HG03342 (cell line): ENCODE measurements around the gene SLC1A4.
"Not testable (repeated sequence)": the region's sequence is repeated elsewhere in the genome, so short reads cannot be mapped to it uniquely, and the experiment has no call there.

Experiments
- ATAC-seq: cut with Tn5 transposase; IDR thresholded peaks from one replicate; pipeline ENCODE4 v1.9.1; 2021; ENCODE audit warnings: mild to moderate bottlenecking, moderate library complexity; ENCODE audit not compliant: unreplicated experiment

The SLC1A4 gene

DNA sequence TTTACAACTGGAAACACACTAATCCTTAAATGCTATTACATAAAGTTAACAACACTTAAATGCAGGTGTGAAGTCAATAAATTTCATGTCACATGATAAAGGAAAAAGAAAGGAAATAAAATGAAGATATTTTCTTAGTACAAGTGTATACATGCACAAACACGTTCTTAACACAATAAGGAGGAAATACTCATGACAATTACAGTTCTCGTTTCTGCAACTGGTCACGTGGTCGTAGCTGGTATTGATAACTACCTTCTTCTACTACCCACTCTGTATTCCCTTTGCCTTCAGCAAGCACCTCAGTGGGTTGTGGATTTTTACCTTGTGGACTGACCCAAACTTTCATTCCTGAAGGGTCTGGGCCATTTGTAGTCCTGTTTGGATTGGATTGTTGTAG, 26.1 kb upstream of the SLC1A4 start:
- ATAC-seq, result not testable (repeated sequence)

DNA sequence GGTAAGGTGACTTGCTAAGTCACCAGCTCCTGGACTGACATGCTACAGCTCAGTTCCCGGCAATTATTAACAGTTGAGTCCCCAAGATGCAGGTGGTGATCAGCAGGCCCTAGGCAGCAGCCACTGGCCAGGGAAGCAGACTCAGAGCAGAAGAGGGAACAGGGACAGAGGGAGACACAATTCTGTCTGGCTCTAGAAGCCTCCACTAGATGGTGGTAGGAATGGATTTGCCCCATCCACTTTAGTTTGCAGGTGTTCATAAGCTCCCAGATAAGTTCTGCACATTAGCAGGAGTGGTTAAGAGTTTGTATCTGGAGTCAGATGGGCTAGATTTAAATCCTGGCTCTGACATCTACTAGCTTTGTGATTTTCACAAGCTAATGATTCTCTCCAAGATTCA, 25.5 kb upstream of the SLC1A4 start:
- no peak for ATAC-seq

DNA sequence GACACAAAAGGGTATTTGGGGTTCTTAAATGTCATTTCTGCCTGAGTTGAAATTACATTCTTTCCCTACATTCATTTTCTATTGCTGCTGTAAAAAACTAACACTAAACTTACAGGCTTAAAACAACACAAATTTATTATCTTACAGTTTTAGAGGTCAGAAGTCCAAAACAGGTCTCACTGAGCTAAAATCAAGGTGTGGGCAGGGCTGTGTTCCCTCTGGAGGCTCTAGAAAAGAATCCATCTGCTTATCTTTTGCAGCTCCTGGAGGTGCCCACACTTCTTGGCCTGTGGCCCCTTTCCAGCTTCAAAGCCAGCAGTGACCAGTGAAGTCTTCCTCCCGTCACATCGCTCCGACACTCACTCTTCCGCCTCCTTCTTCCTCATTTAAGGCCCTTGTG, 23.2 kb upstream of the SLC1A4 start:
- no peak for ATAC-seq

DNA sequence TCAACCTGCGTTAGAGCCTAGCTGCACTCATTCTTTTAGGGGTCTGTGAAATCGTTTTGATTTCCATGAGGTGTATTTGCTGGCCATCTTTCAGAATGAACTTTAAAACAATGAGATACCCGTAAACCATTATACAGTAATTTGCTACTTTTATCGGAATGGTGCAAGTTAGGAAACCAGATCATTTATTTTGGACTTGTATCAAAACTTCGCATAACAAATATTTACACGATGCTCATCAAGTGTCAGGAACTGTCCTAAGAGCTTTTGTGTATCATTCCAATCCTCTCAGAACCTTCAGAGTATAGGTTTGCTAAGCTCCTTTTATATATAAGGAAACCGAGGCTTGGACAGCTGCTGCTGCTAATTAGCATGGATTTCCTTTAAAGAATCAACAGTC, 22.4 kb upstream of the SLC1A4 start:
- ATAC-seq, result no peak

DNA sequence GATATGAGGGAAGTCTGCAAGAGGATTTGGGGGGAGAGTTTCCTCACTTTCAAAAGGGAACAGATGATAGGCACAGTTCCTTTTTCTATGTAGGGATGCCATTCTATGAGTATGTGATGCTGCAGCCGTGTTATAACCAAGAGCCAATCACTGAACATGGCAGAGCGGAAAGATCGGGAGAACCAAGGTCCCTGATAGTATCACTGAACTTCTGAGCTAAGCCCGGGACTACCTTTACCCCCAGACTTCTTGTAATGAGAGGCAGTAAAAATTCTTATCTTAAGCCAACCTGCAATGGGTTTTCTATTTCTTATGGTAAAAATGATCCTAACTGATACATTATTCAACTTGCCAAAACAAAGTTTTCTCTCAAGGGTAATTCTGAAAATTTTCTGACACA, 21.6 kb upstream of the SLC1A4 start:
- ATAC-seq, result no peak

DNA sequence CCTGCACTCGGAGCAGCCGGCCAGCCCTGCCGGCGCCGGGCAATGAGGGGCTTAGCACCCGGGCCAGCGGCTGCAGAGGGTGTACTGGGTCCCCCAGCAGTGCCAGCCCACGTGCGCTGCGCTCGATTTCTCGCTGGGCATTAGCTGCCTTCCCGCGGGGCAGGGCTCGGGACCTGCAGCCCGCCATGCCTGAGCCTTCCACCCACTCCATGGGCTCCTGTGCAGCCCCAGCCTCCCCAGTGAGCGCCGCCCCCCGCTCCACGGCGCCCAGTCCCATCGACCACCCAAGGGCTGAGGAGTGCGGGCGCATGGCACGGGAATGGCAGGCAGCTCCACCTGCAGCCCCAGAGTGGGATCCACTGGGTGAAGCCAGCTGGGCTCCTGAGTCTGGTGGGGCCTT, 20.1 kb upstream of the SLC1A4 start:
- not testable (repeated sequence) for ATAC-seq

DNA sequence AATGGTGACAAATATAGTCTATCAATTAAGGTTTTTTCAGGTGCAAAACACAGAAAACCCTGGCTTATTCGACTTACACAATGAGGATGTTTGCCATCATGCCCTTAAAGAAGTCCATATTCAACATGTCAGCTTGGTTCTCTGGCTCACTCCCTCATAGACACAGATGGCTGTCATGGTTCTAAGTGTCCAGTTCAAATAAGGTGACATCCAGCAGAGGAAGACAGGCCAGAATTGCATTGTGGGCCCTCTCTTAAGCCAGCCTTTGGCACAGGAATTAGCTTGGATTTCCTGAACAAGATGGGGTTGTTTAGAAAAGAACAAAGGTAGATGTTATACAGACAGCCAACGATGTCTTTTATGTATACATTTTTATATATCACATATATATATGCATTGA, 18.7 kb upstream of the SLC1A4 start:
- ATAC-seq, result no peak

DNA sequence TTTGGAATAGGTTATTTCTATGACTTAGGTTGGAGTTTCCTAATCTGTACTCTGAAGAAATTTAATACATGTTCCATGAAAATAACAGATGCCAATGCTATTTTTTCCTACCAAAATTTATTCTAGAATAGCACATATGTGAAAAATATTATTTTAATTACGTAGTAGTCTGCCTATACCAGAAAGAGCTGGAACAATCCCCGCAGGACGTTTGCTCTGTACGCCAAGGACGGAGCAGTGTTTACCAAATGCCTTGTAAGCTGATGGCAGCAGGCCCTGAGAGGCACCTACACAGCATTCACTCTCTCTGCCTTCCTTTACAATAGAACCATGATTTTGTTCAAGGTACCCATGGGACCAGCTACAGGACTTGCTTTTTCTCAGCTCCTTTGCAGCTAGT, 16.8 kb upstream of the SLC1A4 start:
- no peak for ATAC-seq

DNA sequence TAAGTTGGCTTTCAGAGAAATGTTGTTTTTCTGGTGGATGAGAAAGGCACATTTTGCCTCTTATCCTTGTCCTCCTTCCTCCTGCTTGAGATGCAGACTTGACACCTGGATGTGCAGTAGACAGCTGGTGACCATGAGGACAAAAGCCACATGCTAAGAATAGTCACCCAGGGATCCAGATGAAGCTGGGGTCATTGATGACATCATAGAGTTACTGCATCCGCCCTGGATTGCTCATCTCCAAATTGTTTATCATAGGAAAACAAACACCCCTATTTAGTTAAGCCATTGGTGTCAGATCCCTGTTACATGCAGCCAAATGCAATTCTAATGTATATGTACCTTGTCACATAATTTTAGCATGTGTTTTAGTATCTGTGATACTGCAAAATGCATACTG, 16.3 kb upstream of the SLC1A4 start:
- ATAC-seq, result no peak

DNA sequence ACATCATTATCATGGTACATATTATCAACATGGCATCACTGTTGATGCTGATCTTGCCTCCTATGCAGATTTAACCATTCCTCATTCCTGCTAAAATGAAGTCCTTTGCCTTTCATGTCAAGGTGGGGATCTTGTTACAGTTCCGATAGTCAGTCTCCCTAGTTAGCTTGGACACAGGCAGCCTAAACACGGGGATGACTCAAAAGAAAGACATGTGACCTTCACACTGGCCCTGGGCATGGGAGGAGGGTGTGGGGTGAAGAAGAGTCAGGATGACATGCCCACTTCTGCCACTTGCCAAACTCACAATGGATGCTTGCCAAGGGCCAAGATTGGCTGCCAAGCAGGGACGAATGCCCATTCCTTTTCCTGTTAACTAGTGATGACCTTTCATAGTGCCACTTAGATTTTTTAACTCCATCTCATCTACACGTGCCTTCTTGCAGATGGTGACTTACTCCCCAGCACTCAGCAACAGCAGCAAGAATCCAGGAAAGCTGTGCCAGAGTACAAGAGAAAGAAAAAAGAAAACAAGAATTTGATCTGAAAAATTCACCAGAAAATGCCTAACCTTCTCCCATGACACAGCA, 13.9 kb upstream of the SLC1A4 start:
- no peak for ATAC-seq

DNA sequence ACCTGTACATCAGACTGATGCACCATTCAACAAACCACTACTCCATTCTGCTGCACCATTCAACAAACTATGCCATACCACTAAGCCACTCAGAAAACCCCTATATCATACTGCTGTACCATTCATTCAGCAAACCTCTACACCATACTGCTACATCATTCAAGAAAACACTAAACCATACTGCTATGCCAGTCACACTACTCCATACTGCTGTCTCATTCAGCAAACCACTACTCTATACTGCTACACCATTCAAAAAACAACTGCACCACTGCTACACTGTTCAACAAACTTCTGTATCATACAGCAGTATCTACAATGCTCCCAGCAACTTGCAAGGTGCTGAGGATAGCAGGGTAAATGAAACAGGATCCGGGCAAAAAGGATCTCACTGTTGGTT, 12.9 kb upstream of the SLC1A4 start:
- ATAC-seq, result no peak

DNA sequence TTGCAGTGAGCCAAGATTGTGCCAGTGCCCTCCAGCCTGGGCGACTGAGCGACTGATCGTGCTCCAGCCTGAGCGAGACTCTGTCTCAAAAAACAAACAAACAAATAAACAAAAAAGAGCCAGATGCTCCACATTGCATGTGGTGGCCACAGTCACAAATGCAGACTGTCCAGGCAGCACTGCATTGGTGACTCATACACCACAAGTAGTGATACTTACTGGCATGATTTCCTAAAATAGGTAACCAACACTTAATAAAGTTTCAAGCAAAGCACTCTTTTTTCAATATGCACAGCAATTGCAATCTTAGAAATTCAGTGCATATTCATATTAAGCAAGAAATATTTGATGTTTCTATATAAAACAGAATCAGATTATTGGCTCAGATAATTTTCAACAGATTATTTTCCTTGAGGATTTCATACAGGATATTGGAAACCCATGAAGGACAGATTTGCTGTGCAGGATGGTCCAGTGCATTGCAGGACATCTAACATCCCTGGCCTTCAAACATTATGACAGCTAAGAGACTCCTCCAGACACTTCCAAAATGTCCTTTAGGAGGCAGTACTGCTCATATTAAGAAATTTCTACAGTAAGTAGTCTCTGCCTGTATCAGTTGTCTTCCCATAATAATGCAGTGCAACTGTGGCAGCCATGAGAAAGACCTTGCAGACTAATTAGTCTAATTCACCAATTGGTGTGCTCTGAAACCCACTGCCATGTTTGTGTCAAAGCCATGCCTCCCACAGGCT, 10.5 kb upstream of the SLC1A4 start:
- no peak for ATAC-seq

DNA sequence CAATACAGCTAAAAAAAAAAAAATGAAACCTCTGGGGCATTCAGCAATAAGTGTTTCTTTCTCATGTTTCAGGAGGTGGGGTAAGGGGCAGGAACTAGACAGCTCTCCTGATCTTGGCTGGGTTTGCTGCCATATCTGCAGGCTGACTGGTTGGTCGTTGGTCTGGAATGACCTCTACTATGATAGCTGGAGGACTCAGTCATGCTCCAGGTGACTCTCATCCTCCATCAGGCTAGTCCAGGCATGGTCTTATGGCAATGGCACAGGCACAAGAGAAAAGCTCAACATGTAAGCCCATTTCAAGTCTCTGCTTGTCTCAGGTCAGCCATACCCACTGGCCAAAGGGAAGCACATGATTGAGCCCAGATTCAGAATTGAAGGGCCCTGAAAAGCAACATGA, 9.5 kb upstream of the SLC1A4 start:
- ATAC-seq, result no peak

DNA sequence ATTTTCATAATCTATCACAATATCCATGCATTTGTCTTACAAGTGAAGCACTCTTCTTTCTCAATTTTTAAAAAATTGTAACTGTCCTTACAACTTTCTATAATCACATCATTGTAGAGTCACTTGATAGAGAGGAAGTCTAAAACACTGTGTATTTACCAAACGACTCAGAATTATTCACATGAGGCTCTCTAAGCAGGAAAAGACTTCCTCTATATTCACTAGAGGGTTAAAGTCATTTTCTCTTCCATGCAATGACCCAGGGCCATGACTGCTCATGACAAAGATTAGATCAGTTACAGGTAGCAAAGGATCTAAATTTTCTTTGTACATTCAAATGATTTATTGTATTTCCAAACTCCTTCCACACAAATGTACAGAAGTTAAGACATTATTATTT, 9.0 kb upstream of the SLC1A4 start:
- no peak for ATAC-seq

DNA sequence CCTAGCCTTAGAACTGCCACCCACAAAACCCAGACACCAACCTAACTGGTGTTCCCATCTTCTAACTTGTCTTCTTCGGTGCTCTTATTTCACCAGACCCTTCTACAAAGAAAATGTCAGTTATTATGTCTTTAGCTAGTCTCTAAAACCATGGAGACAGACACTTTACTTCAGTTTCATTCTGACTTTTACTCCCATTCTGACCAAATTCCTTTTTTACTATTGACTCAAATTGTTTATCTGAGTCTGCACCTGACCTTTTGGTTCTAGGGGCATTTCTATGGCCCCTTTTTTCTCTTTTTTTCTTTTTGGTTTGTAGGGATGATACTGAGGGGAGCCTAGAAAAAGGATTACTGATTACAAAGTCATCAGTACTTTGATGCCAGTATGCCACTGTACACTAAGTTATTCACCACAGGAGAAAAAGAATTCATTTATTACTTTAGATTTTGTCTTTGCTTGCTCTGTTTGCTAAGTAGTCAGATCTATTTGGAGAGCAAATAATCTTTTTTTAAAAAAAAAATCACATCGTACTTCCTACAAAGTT, 6.8 kb upstream of the SLC1A4 start:
- ATAC-seq, result peak; percentile 51

DNA sequence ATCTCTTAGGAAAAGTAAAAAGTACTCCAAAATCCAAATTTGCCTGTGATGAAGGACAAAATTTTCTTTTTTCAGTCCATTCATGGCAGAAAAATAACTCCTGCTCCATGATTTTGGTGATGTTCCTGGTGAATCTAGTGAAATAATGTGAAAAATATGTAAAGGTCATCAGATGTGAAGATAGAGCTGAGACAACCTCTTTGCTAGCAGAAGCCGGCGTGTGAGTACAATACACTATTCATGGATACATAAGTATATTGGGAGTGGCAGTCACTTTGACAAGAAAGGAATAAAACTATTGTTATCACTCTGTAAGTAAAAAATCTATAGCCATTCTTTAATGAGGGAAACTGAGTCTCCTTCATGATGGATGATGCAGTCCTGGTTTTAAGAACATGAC, 6.3 kb upstream of the SLC1A4 start:
- no peak for ATAC-seq

DNA sequence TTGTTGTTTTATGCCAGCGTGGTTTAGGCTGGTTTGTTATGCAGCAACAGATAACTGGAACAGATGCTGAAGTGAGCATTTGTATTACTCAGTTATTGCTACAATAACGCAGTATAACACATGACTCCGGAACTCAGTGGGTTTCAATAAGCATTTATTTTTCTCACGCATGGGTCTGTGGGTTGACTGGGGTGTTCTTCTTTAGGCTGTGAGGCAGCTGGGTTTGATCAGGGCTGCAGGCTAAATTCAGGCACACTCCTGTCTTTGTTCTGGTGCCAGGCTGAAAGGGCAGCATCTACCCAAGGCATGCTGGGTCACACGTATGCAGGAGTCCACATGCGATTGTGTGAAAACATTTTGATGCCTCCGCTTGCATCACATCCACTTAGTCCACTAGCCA, 3.8 kb upstream of the SLC1A4 start:
- no peak for ATAC-seq

DNA sequence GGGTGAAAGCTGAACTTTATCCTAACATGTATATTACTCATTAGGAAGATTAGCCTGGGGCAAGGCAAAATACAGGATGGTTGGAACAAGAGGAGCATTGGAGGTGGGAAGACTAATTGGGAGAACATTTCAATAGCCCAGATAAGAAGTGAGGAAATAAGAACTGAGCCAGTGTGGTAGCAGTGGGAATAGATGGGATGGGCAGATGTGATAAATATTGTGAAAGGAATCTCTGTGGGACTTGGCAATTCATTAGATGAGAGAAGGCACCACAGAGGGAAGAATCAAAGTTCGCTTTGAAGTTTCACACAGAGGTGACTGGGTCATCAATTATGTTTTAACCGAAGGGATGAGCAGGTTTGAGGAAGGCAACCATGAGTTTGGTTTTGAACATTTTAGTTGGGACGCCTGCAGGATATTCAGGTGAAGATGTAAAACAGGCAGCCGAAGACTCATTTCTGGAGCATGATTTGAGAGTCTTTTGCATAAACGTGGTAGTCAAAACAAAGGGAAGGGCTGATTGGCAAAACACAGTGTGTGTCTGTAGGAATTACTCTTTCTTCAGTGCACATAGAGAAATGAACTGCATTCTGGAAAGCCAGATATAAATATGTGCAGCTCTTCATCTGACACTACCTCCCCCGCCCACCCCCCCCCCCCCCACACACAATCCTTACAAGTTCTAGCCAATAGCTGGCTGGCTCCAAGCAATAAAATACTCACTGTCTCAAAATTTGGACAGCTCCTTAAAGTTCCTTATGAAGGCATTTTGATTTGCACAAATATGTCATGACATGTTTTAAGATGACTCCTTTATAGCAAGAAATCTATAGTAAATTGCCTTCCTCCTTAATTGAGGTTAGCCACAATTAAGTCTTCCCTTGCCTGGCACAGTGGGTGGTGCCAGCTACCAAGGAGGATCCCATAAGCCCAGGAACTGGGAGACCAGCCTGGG, 1.9 kb upstream of the SLC1A4 start:
- ATAC-seq, result no peak

DNA sequence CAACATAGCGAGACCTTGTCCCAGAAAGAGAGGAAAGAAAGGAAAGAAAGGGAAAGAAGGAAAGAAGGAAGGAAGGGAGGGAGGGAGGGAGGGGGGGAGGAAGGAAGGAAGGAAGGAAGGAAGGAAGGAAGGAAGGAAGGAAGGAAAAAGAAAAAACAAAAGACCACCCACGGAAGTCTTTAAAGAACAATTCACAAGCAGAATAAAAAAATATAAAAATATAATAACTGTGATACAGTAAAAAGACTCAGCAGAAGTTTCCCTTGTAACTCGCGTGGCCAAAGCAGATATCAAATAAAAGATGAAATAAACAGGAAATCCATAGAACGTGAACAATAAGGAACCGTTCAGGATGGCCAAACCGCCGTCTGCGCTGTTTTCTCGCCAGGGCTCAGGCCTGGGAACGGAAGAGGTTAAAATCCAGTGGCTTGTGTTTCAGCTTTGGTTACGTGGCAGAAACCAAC, 1.2 kb upstream of the SLC1A4 start:
- no peak for ATAC-seq

DNA sequence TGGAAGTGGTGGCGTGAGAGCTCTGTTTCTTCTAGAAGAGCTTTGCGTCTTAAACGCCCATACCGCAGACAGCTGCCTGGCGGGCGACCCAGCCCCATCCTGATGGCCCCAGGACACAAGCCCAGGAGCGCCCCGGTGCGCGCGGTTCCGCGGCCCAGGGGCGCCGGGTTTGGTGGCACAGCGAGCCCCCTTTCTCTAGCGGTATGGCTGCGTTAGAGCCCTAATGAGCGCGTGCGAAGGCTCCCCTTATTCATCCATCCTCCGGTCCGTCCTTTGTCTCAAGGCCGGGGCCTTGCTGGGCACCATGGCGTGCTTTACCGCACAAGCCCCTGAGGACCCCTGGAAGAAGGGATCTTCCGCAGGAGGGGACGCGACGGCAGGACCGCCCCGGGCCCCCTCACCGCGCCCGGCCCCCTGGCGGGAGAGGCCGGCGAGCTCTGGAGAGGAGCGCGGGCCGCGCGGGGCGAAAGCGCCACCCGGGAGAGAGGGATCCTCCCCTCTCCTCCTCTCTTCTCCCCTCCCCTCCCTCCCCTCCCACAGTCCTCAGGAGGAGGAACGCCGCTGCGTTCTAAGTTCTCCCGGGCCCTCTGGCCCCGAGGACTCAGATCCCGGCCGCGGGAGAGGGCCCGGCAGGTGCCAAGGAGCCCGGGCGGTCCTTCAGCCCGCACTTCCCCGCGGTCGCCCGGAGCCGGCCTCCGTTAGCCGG, 626 bp upstream of the SLC1A4 start:
- peak; percentile 30 for ATAC-seq
